Activated naive CD4-positive, alpha-beta T cell treated with Interleukin-2 at 50 U/mL for 16 hours (primary cell): ENCODE data around the gene SSH2.
"Not testable (repeated sequence)": the region's sequence is repeated elsewhere in the genome, so short reads cannot be mapped to it uniquely, and the experiment has no call there.

Experiments
- DNase-seq: peaks from one replicate; pipeline ENCODE4 v3.0.0-alpha.2; 2020

The SSH2 gene

DNA sequence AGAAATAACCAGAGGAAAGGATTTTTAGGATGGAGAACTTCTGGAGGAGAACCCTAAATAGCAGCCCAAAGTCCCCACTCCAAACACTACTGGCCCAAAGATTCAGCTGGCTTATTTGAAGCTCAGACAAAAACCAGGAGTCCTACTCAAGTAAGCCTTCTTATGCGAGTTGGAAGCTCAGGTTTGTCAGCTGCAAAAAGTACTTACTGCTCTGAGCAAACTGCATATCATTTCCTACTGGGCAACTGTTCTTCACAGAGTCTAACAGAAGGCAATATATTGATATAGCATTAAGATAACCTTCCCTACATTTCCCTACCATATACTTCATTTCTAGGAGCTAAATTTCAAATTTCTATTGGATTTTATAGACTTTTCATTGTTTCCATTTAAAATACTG, 231.2 kb downstream of the SSH2 start:
- DNase-seq = no peak

- no peak for DNase-seq
Measured at GRCh38 chr17:29698019-29698777, 231.8 kb downstream of the SSH2 start.

- no peak for DNase-seq
Measured at GRCh38 chr17:29697371-29697770, 232.7 kb downstream of the SSH2 start.

GRCh38 chr17:29694918-29695563, 235.0 kb downstream of the SSH2 start:
- DNase-seq = no peak

DNA sequence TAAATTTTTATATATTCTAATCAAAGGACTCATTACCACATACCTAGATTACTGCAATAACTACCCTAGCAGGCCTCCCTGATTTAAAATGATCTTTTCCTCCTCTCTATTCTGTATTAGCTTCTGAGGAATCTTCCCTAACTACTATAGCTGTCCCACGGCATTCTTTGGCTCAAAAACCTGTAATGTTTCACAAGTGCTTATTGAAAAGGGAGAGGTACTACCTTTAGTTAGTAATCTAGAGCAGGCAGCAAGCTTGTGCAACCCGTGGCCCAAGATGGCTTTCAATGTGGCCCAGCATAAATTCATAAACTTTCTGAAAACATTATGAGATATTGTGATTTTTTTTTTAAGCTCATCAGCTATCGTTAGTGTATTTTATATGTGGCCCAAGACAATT, 236.3 kb downstream of the SSH2 start:
- DNase-seq = no peak

DNA sequence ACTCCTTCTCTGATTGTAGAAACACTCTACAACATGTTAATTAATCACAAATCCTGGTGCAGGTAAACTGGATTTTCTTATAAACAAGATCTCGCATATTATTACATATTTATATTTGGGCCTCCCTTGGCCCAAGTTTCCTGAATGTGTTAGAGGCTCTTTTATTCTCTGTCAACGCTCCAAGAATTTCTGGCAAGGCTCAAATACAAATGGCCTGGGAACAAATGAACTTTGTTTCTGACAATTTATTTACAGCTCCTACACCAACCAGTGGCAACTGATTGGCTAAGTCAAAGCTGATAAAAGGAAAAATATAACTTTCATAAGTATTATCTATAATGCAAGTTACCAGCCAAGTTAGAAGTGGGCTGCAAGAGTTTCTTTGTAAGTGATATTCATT, 242.4 kb downstream of the SSH2 start:
- no peak for DNase-seq

GRCh38 chr17:29686993-29687590, 242.9 kb downstream of the SSH2 start:
- no peak for DNase-seq

GRCh38 chr17:29683481-29683880, 246.5 kb downstream of the SSH2 start:
- no peak for DNase-seq

GRCh38 chr17:29682987-29683386, 247.0 kb downstream of the SSH2 start:
- DNase-seq = no peak

DNA sequence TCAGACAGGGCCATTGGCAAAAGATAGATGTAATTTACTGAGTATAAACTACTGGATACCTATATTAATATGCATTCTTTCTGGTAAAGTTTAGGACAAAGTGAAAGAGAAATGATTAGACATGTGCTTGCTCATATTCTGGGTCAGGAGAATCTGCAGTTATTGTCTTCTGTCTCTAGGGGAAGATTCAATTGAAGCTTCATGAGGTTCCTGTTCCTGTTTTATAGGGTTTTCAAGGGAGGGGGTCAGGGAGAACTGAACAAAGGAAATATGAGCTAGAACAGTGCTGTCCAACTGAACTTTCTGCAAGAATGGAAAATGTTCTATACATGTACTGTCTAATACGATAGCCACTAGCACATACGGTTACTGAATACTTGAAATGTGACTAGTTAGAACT, 248.0 kb downstream of the SSH2 start:
- DNase-seq = no peak

DNA sequence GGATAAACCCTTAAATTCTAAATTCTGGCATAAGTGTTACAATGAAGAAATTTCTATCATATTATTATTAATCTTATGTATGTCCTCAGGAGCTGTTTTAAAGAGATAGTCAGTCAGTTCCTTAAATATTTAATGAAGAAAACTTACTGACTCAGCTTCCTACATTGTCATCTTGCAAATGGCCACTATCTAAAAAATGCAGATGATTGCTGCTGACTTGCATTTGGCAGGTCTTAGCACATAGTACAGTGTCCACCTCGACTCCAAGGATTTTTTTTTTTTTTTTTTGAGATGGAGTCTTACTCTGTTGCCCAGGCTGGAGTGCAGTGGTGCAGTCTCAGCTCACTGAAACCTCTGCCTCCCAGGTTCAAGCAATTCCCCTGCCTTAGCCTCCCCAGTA, 252.2 kb downstream of the SSH2 start:
- DNase-seq = no peak

DNA sequence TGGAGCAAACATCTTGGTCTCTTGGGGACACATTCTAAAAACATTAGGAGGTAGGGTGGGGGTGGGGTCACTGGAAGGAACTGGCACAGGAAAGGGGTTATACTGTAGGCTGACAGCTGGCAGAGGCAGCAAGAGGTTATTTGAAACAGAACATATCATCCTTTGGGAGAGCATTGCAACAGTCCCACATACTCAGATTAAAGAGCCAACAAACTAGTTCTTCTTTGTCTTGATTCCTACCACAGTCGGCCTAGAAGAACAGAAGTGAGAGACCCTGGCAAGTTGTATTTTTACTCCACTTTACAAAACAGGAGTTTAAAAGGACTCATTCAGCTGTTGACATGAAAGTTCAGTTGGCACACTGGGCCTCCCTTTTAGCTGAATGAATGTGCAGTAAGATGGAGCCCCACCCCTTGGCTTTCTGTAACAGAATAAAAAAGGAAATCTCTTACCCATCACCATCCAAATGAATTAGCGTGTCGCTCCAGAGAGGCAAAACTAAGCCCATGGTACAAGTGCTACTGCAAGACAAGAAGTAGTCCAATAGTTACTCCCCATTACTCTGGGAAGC, 252.7 kb downstream of the SSH2 start:
- DNase-seq = no peak

DNA sequence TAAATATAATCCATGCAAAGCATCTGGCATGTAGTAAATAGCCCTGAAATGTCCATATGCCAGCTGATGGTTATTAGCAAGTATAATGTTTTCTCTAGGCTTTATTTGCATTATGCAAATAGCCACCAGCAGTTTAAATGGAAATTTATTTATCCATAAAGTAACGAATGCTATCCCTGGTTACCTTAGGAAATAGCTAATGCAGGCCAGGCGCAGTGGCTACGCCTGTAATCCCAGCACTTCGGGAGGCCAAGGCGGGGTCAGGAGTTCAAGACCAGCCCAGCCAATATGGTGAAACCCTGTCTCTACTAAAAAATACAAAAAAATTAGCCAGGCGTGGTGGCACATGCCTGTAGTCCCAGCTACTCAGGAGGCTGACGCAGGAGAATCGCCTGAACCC, 254.1 kb downstream of the SSH2 start:
- DNase-seq = not testable (repeated sequence)

- DNase-seq = no peak
Measured at GRCh38 chr17:29674281-29674680, 255.7 kb downstream of the SSH2 start.

DNA sequence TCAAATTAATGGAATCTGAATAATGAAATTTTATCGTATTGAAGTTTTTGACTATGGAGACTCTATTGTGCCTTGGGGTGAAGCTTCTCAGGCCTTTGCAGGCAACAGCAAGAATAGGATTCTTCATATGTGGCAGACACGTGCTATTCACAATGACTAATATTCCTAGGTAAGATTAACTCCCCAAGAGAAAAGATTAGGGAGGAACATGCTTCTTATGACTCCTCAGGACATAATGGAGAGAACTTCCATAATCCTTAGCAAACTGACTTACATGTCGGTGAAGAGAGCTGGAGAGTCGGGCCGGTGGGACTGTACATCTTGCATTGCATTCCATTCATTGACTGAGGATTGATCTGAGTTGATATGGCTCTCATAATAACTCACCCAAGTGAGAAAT, 258.4 kb downstream of the SSH2 start:
- DNase-seq = no peak

DNA sequence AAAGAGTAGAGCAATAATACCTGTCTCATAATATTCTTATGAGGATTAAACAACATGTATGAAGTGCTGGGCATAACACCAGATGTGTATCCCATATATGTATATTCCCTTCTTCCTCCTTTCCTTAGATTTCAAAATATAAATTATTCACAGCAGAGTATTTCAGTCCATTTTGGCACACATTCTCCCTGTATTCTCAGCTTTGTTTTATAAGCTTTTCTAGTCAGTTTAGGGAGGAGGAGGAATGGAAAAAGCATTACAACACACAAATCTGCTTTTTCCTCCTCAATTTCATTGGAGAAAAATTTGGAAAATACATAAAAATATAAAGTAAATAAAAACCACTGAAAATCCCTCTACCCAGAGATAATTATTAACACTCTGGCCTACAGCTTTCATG, 260.8 kb downstream of the SSH2 start:
- no peak for DNase-seq

- DNase-seq = no peak
Measured at GRCh38 chr17:29667969-29668368, 262.1 kb downstream of the SSH2 start.

DNA sequence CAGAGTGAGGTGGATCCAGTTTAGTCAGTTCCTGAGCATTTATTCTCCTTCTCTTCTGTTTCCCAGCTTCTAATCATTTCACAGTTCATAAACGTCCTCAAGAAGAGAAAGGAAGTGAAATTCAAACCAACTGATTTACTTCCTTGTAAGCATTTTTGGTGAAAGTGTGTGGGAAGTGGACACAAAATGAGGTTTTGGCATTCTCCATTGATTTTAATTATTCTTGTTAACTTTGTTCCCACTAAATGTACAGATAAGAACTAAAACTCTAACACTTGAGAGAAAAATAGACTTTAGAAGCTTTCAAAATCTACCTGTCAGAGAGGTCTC, 264.6 kb downstream of the SSH2 start:
- DNase-seq = no peak

- no peak for DNase-seq
Measured at GRCh38 chr17:29664743-29665480, 265.1 kb downstream of the SSH2 start.

- DNase-seq = no peak
Measured at GRCh38 chr17:29663155-29663554, 266.9 kb downstream of the SSH2 start.

GRCh38 chr17:29661213-29661612, 268.8 kb downstream of the SSH2 start:
- no peak for DNase-seq

GRCh38 chr17:29659155-29659554, 270.9 kb downstream of the SSH2 start:
- no peak for DNase-seq

- DNase-seq = no peak
Measured at GRCh38 chr17:29655323-29655722, 274.7 kb downstream of the SSH2 start.
